ENCODE data around the gene CCNK.

CCNK gene

DNA sequence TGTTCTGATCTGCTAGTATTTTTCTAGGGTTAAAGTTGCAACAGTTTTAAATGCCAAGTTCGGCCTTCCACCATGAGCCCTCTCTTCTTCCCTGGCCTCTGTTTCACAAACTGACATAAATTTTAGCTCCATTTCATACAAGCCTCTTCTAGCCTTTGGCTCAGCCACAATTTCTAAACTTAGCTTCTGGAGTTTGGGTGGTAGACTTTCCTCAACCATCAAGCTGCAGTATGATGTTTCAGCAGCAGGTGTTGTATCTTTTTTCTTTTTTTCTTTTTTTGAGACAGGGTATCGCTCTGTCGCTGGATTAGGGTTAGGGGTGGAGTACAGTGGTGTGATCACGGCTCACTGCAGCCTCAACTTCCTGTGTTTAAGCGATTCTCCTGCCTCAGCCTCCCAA, 30.0 kb upstream of the CCNK start:
- ChIA-PET CTCF (interaction anchor here (1.0 kb wide), 1 partner anchor 16 kb away, joined by 3 read pairs; no protein-coding TSS in a partner anchor), POLR2A (ENCODE audit: low non-redundant PET) (no interaction called here)
- no peak overlapping the region for H3K27ac ChIP-seq
- no peak for DNase-seq (ENCODE audit: low spot score)
- no peak for TF ChIP-seq CTCF (conservative IDR thresholded peaks at IDR 0.05; ENCODE audit: low read depth)

DNA sequence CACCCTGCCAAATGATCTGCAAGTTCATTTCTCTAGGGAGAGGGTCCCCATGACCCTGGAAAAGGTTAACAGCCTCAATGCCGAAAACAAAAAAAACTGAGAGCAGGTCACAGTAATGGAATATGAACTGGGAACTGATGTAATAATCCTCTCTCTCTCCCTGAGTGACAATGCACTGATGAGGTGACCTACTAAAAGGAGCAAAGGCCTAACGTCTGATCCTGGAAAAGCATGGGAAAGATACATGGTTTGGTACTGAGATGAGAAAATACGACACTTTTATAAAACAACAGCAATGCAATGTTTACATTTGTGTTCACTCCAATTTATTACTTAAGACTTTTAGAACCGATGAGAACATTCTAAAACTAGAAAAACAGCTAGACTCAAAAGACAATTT, 28.2 kb upstream of the CCNK start:
- ChIA-PET CTCF (no interaction called here), POLR2A (ENCODE audit: low non-redundant PET) (no interaction called here)
- no peak for DNase-seq (ENCODE audit: low spot score)

GRCh38 chr14:99454246-99454645, 27.0 kb upstream of the CCNK start:
- TF ChIP-seq CTCF (conservative IDR thresholded peaks at IDR 0.05; ENCODE audit: low read depth), result no peak
- no peak for DNase-seq (ENCODE audit: low spot score)
- ChIA-PET CTCF (interaction anchor here (0.9 kb wide), 1 partner anchor 11 kb away, joined by 4 read pairs; no protein-coding TSS in a partner anchor), POLR2A (ENCODE audit: low non-redundant PET) (no interaction called here)
- no peak overlapping the region for H3K27ac ChIP-seq

More for the DNA sequence above, 28.2 kb upstream of the CCNK start:
- no peak for TF ChIP-seq CTCF (conservative IDR thresholded peaks at IDR 0.05; ENCODE audit: low read depth)
- no peak overlapping the region for H3K27ac ChIP-seq

- no peak for DNase-seq (ENCODE audit: low spot score)
- ChIA-PET CTCF (interaction anchor here (0.5 kb wide), 1 partner anchor 1611 kb away, joined by 3 read pairs; no protein-coding TSS in a partner anchor), POLR2A (ENCODE audit: low non-redundant PET) (no interaction called here)
- no peak for TF ChIP-seq CTCF (conservative IDR thresholded peaks at IDR 0.05; ENCODE audit: low read depth)
- H3K27ac ChIP-seq, result no peak overlapping the region
Observed at GRCh38 chr14:99459481-99460100, 21.6 kb upstream of the CCNK start.

GRCh38 chr14:99460793-99461192, 20.4 kb upstream of the CCNK start:
- ChIA-PET CTCF (no interaction called here), POLR2A (ENCODE audit: low non-redundant PET) (no interaction called here)
- H3K27ac ChIP-seq, result no peak overlapping the region
- DNase-seq (ENCODE audit: low spot score), result no peak
- TF ChIP-seq CTCF (conservative IDR thresholded peaks at IDR 0.05; ENCODE audit: low read depth), result no peak

GRCh38 chr14:99461411-99462085, 19.7 kb upstream of the CCNK start:
- no peak for DNase-seq (ENCODE audit: low spot score)
- ChIA-PET CTCF (no interaction called here), POLR2A (ENCODE audit: low non-redundant PET) (no interaction called here)
- no peak overlapping the region for H3K27ac ChIP-seq
- no peak for TF ChIP-seq CTCF (conservative IDR thresholded peaks at IDR 0.05; ENCODE audit: low read depth)
